NCI-H2081 treated with DMSO at 0.1 percent for 48 hours (cell line): ENCODE measurements around the gene ZBTB9.
"Not testable (repeated sequence)": the region's sequence is repeated elsewhere in the genome, so short reads cannot be mapped to it uniquely, and the experiment has no call there.

ENCODE experiments used
- DNase-seq: peaks from one replicate; lab custom pipeline; 2025; lab: John Stamatoyannopoulos, UW

The ZBTB9 gene

GRCh38 chr6:33467091-33467490 is 12.7 kb downstream of the ZBTB9 start:
- no peak for DNase-seq

GRCh38 chr6:33469661-33470060 is 15.3 kb downstream of the ZBTB9 start:
- DNase-seq: no peak

DNA sequence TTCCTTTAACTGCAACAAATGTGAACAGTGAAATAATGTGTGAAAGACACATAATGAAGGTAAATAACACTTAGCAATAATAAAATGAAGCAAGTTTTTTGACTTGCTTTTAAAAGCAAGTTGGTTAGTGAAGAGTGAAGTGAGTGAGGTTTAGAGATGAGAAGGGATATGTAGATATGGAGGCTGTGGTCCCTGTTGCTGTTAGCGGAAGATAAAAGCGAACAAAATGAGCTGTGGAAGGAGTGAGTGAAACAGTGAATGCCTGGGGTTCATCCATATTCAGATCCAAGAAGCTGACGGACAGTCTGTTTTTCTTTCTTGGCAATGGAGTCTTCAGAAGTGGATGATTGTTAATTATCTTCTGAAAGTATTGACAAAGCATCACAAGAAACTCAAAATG is 23.5 kb downstream of the ZBTB9 start:
- DNase-seq: no peak

DNA sequence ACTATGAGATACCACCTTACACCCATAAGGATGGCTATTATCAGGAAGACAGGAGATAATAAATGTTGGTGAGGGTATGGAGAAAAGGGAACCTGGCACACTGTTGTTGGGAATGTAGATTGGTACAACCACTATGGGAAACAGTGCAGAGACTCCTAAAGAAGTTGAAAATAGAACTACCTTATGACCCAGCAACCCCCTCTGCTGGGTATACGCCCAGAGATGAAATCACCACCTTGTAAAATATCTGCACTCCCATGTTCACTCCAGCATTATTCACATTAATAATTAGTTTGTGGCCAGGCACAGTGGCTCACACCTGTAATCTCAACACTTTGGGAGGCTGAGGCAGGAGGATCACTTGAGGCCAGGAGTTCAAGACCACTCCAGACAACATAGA is 26.8 kb downstream of the ZBTB9 start:
- no peak for DNase-seq

GRCh38 chr6:33482620-33483019 is 28.2 kb downstream of the ZBTB9 start:
- not testable (repeated sequence) for DNase-seq

DNA sequence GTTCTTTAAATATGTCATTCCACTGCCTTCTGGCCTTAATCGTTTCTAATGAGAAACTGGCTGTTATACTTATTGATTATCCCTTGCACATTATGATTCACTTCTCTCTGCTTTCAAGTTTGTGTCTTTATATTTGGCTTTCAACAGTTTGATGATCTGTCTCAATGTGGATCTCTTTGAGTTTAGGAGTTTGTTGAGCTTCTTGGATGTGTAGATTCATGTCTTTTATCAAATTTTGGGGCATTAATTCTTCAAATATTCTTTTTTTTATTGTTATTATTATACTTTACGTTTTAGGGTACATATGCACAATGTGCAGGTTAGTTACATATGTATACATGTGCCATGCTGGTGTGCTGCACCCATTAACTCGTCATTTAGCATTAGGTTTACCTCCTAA is 29.3 kb downstream of the ZBTB9 start:
- no peak for DNase-seq

DNA sequence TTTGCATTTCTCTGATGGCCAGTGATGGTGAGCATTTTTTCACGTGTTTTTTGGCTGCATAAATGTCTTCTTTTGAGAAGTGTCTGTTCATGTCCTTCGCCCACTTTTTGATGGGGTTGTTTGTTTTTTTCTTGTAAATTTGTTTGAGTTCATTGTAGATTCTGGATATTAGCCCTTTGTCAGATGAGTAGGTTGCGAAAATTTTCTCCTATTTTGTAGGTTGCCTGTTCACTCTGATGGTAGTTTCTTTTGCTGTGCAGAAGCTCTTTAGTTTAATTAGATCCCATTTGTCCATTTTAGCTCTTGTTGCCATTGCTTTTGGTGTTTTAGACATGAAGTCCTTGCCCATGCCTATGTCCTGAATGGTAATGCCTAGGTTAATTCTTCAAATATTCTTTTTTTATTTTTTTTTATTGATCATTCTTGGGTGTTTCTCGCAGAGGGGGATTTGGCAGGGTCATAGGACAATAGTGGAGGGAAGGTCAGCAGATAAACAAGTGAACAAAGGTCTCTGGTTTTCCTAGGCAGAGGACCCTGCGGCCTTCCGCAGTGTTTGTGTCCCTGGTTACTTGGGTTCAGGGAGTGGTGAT is 30.4 kb downstream of the ZBTB9 start:
- DNase-seq: not testable (repeated sequence)

DNA sequence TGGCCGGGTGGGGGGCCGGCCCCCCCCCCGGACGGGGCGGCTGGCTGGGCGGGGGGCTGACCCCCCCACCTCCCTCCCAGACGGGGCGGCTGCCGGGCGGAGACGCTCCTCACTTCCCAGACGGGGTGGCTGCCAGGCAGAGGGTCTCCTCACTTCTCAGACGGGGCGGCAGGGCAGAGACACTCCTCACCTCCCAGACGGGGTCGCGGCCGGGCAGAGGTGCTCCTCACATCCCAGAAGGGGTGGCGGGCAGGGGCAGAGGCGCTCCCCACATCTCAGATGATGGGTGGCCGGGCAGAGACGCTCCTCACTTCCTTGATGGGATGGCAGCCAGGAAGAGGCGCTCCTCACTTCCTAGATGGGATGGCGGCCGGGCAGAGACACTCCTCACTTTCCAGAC is 31.3 kb downstream of the ZBTB9 start:
- not testable (repeated sequence) for DNase-seq

DNA sequence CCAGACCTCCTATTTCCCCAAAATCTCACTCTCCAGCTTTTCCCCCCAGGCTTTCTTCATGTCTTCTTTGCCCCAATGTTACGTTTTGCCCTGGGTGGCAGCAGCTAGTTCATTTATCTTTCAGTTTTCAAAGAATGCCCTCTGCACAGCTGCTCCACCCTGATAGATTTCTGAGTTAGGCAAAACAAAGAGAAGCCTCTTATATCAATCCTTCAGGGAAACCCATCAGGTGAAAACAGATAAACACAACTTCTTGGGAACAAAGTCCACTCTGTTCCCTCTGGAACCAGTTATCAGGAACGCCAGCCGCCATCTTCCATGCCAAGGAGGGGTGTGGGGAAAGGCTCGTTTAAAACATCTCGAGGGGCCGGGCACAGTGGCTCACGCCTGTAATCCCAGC is 34.0 kb downstream of the ZBTB9 start:
- DNase-seq: no peak

DNA sequence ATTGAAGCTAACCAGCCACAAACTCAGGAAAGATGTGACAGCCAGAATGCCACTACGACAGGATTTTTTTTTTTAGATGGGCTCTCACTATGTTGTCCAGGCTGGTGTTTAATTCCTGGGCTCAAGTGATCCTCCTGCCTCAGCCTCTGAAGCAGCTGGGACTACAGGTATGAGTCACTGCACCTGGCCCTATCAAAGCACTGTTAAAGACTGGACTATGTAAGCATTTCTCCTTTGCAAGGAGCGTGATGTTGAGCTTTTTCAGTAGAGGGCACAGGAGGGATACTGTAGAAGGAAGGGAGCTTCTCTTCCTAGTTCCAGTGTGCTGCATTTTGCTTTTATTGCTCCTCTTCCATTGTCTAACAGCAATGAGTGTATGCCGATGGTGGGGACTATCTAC is 35.8 kb downstream of the ZBTB9 start:
- no peak for DNase-seq

GRCh38 chr6:33490621-33491020 is 36.2 kb downstream of the ZBTB9 start:
- DNase-seq: no peak

GRCh38 chr6:33492093-33492492 is 37.7 kb downstream of the ZBTB9 start:
- DNase-seq: no peak

- DNase-seq: no peak
Observed at GRCh38 chr6:33497157-33497556, 42.8 kb downstream of the ZBTB9 start.

DNA sequence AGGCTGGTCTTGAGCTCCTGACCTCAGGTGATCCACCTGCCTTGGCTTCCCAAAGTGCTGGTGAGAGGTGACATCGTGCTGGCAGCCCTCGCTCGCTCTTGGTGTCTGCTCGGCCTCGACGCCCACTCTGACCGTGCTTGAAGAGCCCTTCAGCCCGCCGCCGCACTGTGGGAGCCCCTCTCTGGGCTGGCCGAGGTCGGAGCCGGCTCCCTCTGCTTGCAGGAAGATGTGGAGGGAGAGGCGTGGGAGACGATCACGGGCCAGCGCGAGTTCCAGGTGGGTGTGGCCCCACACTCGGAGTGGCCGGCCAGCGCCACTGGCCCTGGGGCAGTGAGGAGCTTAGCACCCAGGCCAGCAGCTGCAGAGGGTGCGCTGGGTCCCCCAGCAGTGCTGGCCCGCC is 48.1 kb downstream of the ZBTB9 start:
- no peak for DNase-seq

GRCh38 chr6:33504486-33504885 is 50.1 kb downstream of the ZBTB9 start:
- DNase-seq: no peak

GRCh38 chr6:33505548-33506370 is 51.4 kb downstream of the ZBTB9 start:
- no peak for DNase-seq
